DND-41 (cell line): ENCODE results near the gene RNF213.

ENCODE experiments used
- CTCF ChIP-seq: IDR thresholded peaks from 2 replicates; pipeline ENCODE4 v1.5.1; 2012; ENCODE audit warnings: borderline replicate concordance, low read length, moderate library complexity, mild to moderate bottlenecking; ENCODE audit not compliant: poor library complexity, severe bottlenecking; ENCODE audit errors: extremely low read depth
- EZH2 ChIP-seq: IDR thresholded peaks from 3 replicates; pipeline ENCODE4 v1.6.1; 2012; ENCODE audit warnings: borderline replicate concordance, low read depth, mild to moderate bottlenecking, moderate library complexity, low read length, inconsistent platforms; ENCODE audit not compliant: severe bottlenecking

- TF ChIP-seq CTCF (no peak), EZH2 (no peak)
These were observed 162.3 kb downstream of the RNF213 start for GRCh38 chr17:80422981-80423380.
